Gastrocnemius medialis (tissue), 4 donors: ENCODE data around the gene GDF7.

Source experiments
- POLR2A ChIP-seq, 2 donors: fragments of 450-650 bp; IDR thresholded peaks; one replicate each; pipeline ENCODE4 v1.6.1; 2017; ENCODE audit warnings: antibody characterized with exemption in 2 of 2, mild to moderate bottlenecking in 2 of 2, moderate library complexity in 2 of 2
- TF ChIP-seq, protein P1 (sequence below), 5 experiments: fragments of 450-650 bp in 3 of 5; fragments of 200-600 bp in 2 of 5; sonication (generic) in 2 of 5; IDR thresholded peaks in 4 of 5; conservative IDR thresholded peaks in 1 of 5; 1 replicate in 4 of 5; 2 replicates in 1 of 5; pipeline ENCODE4 v1.5.1; 2016 to 2019; ENCODE audit warnings: antibody characterized with exemption in 5 of 5, mild to moderate bottlenecking in 3 of 5, moderate library complexity in 3 of 5

DNA sequence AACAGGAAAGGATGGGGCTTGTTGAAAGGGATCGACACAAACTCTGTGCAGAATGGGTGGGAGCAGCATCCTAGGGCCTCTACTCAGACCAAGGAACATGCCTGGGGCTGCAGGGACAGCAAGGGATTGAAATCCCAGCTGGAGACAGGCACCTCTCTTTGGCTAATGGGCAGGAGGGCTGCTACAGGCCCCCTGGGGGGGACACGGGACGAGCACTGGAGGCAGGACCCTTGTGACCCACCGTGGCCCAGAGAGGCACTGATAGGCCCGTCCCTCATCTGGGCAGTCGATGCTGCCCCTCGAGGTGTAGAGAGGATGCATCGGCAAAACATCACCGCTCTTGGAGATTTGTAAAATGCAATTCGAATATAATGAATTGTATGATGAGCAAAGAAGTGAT, 21.2 kb upstream of the GDF7 start:
- TF ChIP-seq, protein P1, sequence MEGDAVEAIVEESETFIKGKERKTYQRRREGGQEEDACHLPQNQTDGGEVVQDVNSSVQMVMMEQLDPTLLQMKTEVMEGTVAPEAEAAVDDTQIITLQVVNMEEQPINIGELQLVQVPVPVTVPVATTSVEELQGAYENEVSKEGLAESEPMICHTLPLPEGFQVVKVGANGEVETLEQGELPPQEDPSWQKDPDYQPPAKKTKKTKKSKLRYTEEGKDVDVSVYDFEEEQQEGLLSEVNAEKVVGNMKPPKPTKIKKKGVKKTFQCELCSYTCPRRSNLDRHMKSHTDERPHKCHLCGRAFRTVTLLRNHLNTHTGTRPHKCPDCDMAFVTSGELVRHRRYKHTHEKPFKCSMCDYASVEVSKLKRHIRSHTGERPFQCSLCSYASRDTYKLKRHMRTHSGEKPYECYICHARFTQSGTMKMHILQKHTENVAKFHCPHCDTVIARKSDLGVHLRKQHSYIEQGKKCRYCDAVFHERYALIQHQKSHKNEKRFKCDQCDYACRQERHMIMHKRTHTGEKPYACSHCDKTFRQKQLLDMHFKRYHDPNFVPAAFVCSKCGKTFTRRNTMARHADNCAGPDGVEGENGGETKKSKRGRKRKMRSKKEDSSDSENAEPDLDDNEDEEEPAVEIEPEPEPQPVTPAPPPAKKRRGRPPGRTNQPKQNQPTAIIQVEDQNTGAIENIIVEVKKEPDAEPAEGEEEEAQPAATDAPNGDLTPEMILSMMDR (IDR thresholded peaks at IDR 0.05 in 4 of 5, conservative IDR thresholded peaks at IDR 0.05 in 1 of 5): no peak
- TF ChIP-seq POLR2A (IDR thresholded peaks at IDR 0.05): no peak
